CD4-positive, alpha-beta T cell treated with Interleukin-10 for 1 hour (primary cell): ENCODE results near the gene RCN1.
"Not testable (repeated sequence)": the region's sequence is repeated elsewhere in the genome, so short reads cannot be mapped to it uniquely, and the experiment has no call there.

Experiments
- DNase-seq: peaks from one replicate; pipeline ENCODE4 v3.0.0-alpha.2; 2020

Gene RCN1

DNA sequence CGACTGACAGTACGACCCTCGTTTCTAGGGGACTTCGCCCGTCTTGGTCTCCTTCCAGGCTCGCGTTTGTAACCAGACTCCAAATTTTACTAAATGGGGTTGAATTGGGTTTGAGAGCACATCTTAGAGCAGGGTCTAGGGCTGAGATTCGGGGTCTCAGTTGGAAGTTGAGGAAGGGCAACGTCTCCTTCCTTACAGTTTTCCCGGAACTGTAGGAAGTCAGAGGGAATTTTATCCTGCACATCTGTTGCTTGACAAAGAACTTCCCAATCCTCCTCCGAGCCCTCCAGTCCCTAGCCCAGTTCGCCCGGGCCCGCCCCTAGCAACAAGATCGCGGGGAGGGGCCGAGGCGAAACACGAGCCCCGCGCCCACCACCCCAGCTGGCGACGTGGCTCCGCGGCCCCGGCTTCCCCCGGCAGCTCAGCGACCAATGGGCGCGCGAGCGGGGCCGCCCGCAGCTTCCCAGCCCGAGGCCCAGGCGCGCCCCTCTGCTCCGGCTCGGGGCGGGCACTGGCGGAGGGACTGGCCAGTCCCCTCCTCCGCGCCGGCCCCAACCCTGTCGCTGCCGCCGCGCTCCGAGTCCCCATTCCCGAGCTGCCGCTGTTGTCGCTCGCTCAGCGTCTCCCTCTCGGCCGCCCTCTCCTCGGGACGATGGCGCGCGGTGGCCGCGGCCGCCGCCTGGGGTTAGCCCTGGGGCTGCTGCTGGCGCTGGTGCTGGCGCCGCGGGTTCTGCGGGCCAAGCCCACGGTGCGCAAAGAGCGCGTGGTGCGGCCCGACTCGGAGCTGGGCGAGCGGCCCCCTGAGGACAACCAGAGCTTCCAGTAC, at the start of gene RCN1:
Gene RCN1, plus strand, starts transcription at position 530 of the 826 bp plus-strand sequence. Its CDS starts 123 bp downstream, at position 653.
- DNase-seq, result peak; percentile 34

DNA sequence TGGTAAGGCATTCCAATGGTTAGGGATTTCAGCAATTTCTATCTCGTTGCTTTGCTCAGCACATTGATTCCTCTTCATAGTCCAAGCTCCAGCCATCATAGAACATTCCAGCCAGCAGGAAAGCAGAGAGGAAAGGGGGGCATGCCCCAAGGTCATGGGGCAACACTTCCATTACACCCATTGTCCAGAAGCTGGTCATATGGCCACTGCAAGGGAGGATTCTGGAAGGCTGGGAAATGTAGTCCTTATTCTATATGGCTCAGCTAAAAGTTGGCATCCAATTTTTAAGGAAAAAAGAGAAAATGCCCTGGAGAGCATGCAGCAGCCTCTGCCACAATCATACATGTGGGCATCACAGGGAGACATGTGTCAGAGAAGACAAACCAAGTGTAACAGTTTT, 47.1 kb upstream of the RCN1 start:
- no peak for DNase-seq

DNA sequence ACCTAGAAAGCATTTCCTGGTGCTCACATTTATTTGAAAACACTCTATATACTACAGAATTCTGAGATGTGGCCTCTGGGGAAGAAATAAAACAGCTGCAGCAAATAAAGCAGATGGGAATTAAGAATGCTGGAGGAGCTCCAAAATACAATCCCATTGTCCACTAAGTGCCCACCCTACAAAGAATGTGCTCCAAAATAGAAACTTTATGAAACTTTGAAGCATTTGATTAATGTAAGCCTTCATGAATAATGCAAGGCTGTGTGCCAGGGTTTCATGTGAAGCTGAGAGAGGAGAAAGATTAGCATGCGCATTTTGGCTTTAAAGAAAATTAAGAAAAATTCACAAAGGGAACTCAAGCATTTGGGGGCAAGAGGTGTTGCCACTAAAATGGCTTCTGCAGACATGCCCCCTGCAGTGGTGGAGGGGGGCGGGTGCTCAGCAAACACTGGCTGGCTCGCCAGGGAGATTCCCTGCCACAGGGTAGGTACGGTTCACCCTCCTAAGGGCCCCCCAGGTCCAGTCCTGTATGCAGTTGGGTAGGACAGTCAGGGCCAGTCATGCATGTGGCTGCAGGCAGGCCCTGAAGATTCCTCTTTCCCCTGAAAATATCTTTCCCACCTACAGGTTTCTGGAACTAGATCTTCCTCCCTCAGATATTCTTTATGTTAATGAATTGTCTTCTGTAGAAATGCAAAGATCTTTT, 46.6 kb upstream of the RCN1 start:
- no peak for DNase-seq

DNA sequence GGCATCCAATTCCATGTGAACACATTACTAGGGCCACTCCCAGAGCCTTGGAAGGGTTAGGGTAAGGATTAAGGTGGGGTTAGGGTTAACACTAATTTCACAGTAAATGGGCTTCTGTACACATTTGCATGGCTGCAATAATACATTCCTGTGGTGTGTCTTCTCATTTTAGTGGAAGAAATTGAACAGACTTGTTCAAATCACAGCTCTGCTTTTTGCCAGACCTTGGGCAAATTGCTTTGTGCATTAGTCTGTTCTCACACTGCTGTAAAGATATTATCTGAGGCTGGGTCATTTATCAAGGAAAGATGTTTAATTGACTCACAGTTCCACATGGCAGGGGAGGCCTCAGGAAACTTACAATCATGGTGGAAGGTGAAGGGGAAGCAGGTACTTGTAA, 45.4 kb upstream of the RCN1 start:
- DNase-seq, result no peak

DNA sequence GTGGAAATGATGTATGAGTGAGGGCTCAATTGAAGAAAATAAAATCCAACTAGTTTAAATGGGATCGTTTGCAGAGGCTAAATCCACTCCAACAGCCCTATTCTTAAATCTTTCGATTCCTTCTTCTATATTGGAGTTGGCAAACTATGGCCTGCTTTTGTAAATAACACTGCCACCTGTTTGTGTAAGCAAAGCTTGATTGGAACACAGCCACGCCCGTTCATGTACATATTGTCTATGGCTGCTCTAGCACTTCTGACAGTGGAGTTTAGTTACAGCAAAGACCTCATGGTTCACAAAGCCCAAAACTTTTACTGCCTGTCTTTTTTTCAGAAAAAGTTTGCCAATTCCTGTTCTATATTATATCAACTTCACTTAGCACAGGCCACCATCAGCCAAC, 40.6 kb upstream of the RCN1 start:
- no peak for DNase-seq

DNA sequence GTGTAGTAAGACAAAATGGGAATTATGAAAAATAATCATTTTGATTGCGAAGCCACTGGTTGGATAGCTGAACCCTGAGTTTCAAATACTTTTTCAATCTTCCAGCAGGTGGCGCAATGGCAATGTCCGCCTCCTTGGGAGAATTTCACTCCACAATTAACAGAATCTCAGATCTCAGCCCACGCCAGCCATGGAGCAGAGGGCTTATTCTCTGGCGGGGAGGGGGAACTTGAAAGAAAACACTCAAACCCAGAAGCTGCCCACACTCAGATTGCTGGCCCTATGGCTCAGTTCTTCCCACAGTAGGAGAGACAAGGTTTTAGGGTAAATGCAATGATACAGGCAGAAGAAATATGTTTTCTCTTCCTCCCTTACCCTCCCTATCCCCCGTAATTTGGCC, 38.7 kb upstream of the RCN1 start:
- peak; percentile 65 for DNase-seq

DNA sequence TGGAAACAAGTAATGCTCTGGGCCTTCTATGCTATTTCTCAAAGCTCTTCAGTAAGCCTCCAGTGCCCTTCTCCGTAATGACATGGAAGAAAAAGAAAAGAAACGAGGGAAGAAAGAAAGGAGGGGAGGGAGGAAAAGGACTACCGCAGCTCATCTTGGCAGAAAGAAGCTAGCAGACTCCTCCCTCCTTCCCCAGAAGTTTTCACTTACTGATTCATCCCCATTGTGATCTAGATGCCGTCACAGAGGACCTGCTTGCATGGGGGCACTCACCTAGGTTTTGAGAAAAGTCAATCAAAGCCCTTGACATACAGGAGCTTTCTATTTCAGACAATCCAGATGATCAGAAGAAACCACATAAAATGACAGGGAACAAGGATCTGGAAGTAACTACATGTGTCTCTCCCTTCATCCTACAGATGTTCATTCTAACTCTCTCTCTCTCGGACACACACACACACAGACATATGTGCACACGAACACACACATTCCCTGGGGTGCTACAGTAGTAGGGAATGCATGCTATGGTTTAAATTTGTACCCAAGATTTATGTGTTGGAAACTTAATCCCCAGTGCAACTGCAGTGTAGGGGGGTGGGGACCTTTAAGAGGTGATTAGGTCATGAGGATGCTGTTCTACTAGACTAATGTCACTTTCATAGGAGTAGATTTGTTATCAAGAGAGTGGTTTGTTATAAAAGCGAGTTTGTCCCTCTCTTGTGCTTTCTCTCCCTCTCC, 37.6 kb upstream of the RCN1 start:
- no peak for DNase-seq

DNA sequence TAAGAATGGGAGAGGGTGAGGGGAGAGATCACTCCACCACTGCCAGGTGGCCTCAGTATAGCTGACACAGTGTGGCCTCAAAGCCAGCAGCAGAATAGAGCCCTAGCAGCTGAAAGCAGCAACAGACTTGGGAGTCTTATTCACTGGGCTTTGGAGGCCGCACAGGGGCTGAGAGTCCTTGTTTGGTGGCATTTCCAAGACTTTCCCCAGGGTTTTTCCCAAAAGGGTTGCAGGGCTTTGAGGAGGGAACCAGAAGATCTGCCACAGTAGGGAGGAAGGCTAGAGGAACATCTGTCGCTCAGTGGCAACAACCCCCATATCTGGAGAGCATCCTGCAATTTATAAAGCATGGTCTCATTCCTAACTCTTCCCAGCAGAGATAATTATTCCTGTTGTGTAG, 35.0 kb upstream of the RCN1 start:
- no peak for DNase-seq

DNA sequence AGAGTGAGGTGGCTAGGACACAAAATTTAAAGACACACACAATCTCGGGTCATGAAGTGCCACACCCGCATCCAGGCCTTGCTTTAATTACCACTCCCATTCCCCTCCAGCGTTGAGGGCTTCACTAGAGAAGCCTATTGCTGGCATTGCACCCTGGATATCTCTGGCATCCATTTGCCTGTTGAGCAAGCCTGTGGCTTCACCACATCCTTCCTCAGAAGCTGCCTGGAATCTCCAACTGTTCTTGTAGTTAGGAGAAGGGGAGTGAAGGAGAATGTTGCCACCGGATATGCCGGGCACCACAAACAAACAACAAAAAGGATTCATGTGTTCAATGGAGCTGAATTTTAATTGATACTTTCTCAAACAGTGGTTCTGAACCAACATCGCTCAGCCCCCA, 34.4 kb upstream of the RCN1 start:
- DNase-seq, result no peak

DNA sequence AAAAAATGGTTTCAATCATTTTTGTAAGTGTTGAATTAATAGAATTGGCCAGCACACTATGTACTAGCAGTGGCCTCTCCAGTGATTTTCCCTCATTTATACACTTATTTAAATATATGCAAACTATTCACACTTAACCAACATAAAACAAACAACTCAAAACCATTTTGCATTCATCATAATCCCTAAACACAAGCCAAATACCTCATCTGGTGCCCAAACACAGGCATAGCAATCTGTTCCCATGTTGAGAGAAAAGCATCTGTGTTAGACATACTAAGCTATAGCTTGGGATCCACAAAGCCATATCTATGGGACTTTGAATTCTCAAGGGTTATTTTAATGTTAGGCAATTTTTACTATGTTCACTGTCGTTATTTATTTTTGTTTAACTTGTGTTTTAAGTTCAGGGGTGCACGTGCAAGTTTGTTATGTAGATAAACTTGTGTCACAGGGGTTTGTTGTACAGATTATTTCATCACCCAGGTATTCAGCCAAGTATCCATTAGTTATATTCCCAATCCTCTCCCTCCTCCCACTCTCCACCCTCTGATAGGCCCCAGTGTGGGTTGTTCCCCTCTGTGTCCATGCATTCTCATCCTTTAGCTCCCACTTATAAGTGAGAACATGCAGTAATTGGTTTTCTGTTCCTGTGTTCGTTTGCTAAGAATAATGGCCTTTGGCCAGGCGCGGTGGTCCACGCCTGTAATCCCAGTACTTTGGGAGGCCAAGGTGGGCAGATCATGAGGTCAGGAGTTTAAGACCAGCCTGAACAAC, 31.0 kb upstream of the RCN1 start:
- DNase-seq, result no peak

DNA sequence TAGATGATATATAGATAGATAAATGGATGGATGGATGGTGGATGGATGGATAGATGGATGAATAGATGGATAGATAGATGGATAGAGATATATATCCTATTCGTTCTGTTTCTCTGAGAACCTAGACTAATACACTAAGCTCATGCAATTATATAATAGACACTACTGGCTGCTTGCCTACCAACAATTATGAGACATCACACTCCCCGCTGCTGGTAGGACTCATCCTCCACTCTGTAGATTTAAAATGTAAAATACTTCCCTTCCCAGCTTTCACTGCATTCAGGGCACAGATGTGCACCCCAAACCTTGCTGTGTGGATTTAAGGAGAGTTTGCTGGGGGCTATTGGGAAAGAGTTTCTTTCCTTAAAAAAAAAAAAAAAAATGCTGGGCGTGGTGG, 28.3 kb upstream of the RCN1 start:
- DNase-seq, result no peak

DNA sequence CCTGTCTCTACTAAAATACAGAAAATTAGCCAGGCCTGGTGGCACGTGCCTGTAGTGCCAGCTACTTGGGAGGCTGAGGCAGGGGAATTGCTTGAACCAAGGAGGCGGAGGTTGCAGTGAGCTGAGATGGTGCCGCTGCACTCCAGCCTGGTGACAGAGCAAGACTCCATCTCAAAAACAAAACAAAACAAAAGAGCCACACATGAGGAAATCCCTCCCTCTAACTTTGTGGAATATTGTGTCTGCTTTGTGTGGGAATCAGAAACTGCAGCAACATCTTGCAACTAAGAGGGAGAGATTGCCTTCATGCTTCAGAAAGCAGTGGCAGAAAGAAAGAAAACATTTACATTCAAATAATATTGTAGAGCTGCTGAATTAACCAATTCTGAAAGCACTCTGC, 27.8 kb upstream of the RCN1 start:
- not testable (repeated sequence) for DNase-seq

DNA sequence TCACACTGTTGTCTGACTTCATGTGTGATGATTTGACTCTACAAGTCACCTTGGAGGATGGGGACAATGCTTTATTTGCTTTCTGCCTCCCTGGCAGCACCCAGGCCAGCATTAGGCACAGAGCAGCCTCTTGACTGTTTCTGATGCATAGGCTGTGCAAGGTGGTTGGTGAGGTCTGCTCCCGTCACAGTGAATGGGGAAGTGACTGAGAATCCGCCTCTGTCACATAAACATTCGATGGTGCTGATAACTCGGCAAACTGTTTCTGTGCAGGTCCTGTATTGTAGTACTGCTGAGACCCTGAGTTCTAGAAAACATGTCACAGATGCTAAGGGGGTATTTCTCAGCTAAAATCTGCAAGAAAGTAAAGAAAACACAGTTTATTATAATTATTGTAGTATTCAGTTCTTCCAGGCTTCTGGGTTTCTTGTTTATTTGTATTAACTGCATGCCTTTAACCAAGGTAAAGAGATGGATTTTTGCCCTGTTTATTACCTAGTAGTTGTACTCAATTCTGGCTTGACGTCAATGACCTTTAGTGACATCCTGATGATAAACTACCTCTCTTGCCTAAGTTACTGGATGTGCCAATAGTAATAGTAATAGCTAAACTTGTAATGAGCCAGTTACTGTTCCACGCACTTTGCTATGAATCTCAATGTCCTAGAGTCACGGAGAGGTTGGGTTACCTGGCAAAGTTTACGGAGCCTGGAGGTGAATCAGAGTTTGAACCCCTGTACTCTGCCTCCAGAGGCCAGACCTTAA, 24.8 kb upstream of the RCN1 start:
- DNase-seq, result no peak

DNA sequence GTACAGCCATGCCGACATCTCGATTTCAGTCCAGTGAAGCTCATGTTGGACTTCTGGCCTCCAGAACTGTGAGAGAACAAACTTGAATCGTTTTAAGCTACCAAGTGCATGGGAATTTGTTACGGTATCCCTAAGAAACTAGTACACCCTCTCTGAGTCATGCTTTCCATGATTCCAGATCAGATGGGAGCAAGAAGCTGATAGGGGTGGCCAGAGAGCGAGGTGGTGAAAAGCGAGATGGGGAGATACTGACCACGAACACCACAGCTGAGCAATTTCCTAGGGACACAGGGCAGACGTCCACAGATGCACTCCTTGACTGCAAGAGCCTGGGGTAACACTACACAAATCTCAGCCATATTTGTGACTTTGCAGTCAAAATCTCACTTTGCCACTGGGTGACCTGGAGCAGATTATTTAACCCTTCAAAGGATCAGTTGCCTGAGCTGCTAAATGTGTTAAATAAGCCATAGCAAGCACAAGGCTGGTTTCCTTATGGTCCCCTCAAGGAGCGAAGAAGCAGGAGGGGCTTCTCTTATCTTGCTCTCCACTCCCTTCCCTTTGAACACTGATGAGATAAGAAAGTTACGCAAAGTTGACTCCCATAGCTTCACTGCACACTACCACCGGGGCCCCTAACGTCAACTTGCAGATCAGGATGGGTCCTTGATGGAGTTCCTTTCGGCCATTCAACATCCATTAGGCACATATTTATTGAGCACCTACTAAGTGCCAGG, 22.6 kb upstream of the RCN1 start:
- DNase-seq, result no peak

DNA sequence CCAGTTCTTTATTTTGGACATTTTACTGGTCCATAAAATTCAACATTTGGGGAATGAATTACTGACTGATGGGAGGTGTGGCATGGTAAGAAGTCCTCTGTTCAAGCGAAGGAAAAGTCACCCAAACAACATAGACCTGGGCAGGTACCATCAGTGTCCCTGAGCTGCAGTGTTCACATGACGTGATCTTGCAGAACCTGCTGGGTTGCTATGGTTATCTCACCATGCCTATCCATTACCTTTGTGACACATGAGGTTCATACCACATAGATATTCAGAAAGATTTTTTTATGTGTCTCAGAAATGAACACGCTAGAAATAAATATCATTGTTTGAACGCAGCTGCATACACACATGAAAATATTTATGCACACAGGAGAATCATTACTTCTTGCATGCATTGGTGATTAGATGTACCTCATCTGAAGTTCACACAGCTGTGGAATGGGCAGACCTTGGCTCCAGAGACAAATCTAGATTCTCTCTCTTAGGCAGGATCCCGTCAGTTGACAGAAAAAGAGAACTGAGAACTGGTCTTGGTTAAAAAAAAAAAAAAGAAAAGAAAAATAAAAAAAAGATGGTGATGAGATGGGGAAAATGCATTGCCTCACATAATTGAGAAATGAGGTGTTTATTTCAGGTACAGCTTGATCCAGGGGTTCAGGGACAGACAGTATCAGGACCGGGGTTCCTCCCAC, 21.4 kb upstream of the RCN1 start:
- DNase-seq, result no peak

DNA sequence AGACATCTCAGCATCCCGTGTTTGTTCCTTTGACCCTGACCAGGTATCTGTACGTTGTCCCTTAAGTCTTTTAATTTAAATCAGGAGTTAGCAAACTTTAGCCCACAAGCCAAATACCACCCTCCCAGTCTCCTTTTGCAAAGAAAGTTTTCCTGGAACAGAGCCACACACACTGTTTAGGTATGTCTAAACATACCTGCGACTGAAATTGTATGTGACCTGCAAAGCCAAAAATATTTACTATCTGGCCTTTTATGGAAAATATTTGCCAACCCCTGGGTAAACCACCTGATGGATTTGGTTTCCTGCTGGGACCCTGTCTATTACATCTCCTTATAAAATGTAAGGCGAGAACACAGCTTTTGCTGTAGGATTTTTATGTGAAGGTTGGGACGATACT, 20.2 kb upstream of the RCN1 start:
- no peak for DNase-seq

DNA sequence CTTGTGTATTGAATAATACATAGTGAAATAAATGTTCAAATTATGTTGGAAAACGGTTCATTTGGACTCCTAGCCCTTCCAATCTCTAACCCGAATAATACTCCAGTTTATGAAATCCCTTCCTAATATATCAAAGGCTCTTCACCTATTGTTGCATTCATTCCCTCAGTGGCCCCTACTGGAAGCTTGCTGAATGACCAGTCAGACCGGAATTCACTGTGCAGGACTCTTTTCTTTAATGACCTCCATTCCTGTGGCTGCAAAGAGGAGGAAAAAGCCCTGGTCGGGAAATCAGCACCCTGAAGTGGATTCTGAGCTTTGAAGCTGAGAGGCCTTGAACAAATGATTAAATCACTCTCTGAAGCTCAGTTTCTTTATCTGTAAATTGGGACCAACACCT, 19.1 kb upstream of the RCN1 start:
- no peak for DNase-seq

DNA sequence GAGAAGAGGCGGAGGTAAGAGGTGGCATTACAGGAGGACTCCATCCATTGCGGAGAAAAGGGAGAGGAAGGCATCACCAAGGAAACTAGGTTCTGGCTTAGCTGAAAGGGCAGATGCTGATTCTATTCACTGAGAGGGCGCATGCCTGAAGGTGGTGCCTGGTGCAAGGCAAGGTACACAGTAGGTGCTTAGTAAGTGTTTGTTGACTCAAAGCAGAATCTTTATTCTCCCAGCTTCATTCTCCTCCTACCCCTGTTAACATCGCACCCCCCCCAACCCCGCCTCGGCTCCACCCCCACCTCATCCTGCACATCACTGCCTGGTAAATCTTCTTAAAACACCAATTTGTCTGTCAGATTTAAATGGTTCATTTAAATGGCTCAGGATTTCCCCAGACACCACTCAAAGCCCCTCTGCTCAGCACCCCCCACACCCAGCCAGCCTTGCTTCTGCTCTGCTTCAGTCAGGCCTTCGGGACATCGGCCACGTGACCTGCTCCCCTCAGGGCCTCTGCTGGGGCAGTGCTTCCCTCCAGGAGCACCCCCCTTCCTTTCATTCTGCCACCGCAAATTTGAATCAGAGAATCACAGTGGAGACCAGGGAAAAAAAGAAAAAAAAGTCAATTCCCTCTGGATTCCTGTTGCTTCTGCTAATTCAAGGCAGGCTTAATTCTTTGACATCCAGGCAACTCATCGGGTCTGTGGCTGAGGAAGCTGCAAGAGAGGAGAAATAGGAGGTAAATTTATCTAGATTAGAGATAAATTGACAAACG, 17.8 kb upstream of the RCN1 start:
- no peak for DNase-seq

DNA sequence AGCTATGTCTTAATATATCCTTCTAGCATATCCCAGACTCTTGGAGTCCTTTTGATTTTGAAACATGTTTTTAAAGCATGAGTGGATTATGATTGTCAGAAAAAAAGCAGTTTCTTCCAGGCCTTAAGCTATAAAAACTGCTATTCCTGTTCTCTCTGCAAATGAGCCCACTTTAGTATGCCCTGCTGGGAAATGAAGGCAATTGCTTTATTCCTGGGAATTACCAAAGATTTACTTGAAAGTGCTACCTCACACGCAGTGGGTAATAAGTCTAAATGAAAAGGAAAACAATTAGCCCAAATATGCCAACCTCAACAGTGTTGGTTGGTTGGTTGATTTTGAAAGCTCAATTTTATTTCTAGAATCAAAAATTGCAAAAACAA, 17.2 kb upstream of the RCN1 start:
- no peak for DNase-seq

DNA sequence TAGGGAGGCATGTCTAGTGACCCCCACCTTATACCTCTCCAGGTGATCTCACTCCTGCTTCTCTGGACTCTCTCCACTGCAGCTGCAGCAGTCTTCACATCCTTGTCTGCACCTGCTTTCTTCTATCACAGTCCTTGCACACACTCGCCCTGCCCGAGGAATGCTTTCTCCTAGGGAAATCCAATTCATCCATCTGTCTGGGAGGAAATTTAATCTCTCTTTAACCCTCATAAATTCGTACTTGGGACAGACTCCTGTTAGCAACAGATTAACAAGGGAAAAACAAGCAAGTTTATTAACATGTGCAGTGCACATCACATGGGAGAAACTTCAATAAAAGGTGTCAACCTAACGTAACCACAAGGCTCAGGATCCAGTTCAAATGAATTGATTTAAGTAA, 11.3 kb upstream of the RCN1 start:
- DNase-seq, result no peak
